ENCODE measurements around the gene CTSK.
"Not testable (repeated sequence)": the region's sequence is repeated elsewhere in the genome, so short reads cannot be mapped to it uniquely, and the experiment has no call there.

The CTSK gene

DNA sequence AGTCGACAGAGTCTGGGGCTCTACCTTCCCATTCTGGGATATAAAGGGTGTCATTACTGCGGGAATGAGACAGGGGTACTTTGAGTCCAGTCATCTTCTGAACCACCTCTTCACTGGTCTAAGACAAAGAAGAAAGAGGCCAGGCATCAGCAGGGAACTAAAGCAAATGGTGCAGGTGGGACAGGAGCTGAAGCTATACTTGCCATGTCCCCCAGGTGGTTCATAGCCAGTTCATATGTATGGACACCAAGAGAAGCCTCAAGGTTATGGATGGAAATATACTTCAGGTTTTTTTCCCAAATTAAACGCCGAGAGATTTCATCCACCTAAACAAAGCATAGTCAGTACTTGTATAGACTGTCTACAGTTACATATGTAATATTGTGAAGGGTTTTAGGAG lies 2.2 kb downstream of the CTSK start:
- no peak for DNase-seq (ENCODE audit: low read depth)

DNA sequence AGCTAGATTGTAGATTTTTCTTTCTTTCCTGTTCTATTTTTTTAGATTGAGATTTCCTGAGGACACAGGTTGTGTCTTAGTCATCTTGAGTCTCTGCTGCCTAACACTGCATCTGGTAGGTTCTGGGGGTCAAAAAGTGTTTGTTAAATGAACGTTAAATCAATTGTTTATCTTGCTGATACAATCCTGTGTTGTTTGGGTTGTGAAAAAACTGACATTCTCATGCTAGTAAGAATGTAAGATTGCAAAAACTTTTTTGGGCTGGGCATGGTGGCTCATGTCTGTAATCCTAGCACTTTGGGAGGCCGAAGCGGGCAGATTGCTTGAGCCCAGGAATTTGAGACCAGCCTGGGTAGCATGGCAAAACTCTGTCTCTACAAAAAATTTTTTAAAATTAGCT lies 3.4 kb downstream of the CTSK start:
- no peak for DNase-seq (ENCODE audit: low read depth)

DNA sequence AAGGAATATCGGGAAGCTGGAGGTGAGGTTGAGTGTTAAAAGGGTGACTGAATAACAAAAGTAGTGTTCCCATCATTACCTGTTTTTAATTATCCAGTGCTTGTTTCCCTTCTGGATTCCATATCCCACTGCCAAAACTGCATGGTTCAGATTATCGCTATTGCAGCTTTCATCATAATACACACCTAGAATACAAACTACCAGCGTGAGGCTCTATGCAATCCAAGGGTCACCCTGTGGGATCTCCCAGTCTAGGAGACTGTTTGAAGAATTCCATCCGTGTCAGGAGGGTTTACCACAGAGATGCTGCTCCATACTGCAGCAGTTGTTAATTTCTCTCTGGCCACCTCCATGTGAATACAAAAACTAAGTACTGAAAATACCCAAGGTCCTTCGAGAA lies 9.0 kb downstream of the CTSK start:
- no peak for DNase-seq (ENCODE audit: low read depth)

DNA sequence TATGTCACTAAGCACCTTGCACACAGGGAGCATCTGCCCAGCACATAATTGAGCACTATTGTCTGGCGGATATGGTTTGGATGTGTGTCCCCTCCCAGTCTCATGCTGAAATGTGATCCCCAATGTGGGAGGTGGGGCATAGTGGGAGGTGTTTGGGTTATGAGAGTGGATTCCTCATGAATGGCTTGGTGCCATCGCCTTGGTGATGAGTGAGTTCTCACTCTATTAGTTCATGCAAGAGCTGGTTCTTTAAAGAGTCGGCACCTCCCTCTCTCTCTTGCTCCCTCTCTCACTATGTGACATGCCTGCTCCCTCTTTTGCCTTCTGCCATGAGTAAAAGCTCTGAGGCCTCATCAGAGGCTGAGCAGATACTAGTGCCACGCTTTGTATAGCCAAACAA lies 9.5 kb downstream of the CTSK start:
- DNase-seq (ENCODE audit: low read depth) = no peak

DNA sequence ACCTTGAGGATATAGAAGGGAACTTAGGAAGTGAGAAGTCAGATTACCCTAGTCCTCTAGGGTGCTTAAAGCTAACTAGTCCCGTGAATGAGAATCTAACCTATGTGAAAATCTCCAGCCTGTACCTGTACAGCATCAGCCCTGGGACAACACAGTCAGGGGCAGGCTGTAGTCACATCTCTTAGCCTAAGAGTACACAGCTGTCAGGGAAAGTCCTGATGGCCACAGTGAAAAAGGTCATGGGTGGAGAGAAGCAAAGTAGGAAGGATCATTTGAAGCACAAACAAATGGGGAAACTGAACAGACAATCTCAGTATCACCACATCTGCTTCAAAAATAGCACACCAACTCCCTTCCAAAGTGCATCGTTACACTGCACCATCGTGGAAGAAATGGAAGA lies 11.7 kb downstream of the CTSK start:
- DNase-seq (ENCODE audit: low read depth) = no peak

DNA sequence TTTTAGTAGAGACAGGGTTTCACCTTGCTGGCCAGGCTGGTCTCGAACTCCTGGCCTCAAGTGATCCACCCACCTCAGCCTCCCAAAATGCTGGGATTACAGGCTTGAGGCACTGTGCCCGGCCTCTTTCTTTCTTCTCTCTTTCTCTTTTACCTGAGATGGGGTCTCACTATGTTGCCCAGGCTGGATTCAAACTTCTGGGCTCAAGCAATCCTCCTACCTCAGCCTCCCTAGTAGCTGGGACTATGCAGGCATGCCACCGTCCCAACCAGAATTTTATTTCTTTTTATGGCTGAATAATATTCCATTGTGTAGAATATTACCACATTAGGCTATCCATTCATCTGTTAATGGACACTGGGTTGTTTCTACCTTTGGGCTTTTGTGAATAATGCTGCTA lies 14.3 kb downstream of the CTSK start:
- DNase-seq (ENCODE audit: low read depth) = not testable (repeated sequence)

DNA sequence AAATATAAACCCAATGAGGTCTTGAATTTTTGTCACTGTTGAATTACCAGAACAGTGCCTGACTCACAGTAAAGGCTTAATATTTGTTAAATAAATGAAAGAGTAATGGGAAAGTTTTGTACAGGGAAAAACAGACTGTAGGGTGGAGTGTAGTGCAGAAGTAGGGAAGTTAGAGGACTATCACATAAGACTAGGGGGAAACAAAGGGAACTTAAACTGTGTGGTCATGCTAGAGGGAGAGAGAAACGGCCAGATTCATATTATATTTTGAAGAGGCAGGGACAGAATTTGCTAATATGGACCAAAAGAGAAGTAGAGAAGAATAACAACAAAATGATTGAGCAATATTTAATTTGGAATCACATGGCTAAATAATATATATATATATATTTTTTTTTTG lies 14.8 kb downstream of the CTSK start:
- DNase-seq (ENCODE audit: low read depth) = no peak

DNA sequence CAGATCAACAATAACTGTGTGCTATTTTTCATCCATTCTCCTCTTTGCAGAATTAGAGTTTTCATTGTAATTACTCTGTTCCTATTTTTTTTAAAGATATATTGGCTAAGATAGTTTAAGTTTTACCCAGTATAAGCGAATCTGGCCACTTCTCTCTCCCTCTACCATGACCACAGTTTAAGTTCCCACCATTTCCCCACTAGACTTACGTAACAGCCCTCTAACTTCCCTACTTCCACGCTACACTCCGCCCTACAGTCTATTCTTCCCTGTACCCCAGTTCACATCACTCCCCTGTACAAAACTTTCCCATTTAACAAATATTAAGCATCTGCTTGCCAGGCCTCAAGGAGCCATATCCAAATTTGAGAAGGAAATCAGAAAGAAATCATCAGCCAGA lies 16.5 kb downstream of the CTSK start:
- no peak for DNase-seq (ENCODE audit: low read depth)

DNA sequence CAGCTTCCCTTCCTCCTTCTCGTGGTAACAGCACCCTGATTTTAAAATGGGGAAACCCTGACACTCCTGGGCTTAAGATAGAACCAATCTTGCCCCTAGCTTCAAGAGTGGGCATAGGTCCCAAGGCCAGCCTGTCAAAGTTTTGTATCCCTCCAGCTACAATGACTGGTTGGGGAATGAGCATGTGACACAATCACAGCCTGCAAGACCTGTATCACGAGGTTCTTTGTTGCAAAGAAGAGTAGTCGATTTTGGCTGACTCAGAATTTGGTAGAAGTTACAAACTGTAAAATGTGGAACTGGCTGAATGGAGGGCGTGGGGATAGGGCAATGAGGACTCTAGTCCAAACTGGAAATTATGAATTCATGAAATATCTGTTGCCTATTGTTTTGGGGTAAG lies 18.7 kb downstream of the CTSK start:
- no peak for DNase-seq (ENCODE audit: low read depth)

DNA sequence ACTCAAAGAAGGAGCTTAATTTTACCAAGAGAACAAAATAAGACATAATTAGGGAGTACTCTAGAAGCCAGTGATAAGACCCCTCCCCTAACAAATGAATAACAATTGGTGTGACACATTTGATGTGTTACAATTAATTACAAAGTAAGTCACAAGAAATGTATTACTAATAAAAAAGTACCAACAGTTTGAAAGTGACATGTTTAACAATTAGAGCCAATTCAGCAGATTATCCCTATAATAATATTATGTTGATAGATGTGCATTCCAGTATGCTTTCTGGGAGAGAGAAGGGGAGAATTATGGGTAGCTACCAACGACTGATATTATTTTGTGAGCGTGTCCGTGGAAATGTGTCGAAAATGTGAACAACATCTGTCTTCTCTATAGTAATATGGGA lies 19.1 kb downstream of the CTSK start:
- no peak for DNase-seq (ENCODE audit: low read depth)

DNA sequence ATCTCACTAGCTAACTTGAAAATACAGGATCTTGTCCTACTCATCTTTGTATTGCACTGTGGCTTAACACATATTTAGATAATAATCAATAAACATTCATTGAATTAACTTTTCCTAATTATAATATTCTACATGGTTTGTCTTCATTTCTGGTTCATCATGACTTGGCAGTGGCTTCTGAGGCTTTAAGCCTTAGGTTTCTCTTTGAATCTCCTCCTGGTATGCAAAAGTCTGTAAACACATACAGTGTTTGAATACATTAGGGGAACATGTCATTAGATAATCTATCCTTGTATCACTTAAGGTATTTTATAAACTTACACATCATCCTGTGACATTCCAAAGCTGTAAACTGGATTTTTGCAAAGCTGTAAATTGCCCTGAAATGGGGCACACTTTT lies 20.6 kb downstream of the CTSK start:
- DNase-seq (ENCODE audit: low read depth) = no peak

DNA sequence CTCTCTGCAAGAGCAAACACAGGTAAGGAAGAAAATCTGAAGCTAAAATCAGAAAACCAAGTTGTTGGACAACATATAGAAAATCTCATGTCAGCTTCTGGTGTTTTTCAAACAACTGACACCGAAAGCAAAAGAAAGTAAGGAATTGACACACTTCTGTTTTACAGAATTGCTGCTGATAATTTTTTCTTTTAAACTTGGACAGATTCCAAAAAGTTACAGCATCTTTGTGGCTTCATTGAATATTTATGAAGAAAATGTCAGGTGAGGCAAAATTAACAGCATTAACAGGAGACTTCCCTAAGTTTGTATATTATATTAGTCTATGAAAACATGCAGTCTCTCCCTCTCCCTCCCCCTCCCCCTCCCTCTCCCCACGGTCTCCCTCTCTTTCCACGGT lies 27.6 kb downstream of the CTSK start:
- DNase-seq (ENCODE audit: low read depth) = no peak

DNA sequence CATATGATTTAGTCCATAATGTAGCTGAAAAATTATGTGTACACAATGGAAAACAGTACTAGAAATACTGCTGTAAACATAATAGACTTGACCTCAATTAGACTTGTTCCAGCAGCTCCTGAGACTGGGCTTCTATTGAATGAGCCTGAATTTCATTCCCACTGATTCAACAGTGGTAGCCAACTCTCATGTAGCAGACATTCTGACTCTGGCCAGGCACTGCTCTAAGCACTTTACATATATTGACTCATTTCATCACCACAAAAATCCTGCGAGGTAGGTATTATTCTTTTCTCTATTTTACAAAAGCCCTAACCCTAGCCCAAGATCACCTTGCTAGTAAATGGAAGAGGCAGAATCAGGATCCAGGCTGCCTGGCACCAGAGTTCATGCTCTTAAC lies 29.7 kb downstream of the CTSK start:
- no peak for DNase-seq (ENCODE audit: low read depth)

DNA sequence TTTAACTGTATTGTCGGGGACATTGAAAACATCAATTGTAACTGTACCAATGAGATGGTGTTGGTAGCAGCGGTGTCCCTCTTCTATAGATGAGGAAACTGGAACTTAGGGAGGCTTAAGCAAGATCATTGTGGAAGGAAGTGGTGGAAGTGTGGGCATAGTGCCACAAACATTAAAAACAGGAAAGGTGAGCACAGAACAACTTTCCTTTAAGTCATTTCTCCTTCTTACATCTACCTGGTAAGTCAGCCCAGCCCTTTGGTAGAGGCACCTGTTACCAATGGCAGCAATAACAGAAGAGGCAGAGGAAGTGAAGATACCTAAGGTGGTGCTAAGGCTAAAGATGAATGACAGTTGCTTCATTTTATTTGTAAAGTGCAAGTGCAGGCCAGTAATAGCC lies 30.5 kb downstream of the CTSK start:
- DNase-seq (ENCODE audit: low read depth) = no peak

DNA sequence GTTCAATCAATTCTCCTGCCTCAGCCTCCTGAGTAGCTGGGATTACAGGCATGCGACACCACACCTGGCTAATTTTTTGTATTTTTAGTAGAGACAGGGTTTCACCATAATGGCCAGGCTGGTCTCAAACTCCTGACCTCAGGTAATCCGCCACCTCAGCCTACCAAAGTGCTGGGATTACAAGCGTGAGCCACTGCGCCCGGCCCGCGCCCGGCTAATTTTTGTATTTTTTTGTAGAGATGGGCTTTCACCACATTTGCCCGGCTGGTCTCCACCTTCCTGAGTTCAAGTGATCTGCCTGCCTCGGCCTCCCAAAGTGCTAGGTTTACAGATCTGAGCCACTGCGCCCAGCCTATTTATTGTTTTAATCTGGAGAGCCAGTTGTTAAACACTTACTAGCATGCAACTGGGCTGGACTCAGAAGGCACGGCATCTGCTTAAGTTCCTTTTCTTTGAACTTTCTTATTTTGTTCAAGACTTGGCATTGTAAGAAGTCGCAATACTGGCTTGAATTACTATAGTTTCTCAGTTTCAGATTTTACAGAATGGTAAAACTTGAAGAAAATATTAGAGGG lies 32.0 kb downstream of the CTSK start:
- not testable (repeated sequence) for DNase-seq (ENCODE audit: low read depth)

DNA sequence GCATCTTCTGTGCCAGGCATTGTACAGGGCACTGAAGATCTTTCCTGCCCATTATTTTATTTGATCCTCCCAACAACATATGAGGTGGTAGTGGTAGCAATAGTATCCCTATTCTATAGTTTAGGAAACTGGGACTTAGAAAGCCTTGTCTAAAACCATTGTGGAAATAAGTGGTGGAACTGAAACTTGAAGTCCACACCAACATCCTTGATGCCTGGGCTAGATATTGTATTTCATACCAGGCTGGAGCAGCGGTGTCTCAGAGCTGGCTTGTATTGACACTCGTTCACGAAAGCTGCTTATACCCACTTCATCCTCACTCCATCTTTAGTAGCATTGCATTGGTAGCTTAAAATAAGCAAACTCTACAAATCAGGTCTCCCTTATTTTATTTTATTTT lies 32.8 kb downstream of the CTSK start:
- DNase-seq (ENCODE audit: low read depth) = no peak

DNA sequence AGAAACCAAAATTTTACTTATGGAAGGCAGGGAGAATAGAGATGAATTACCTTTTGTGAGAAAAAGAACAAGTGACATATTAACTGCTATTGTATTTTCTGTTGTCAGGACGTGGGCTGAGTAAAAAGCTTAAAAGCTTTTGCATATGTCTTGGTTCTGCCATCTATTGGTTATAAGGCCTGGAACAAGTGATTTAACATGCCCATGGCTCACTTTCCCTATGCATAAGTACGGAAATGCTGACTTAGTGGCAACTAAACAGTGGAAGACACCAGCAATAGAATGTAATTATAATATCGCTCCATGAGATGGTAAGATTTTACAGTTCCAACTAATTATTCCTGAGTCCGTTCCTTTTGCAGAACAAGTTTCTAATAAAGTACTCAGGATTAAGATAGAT lies 35.7 kb downstream of the CTSK start:
- DNase-seq (ENCODE audit: low read depth) = no peak

DNA sequence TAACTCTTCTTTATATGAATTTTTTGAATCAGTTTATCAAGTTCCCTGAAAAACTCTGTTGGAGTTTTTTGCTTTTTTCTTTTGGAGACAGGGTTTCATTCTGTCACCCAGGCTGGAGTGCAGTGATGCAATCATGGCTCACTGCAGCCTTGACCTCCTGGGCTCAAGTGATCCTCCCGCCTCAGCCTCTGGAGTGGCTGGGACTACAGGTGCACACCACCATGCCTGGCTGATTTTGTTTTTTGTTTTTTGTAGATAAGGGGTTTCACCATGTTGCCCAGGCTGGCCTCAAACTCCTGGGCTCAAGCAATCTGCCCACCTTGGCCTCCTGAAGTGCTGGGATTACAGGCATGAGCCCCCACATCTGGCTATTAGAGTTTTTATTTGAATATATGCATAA lies 40.4 kb downstream of the CTSK start:
- not testable (repeated sequence) for DNase-seq (ENCODE audit: low read depth)

DNA sequence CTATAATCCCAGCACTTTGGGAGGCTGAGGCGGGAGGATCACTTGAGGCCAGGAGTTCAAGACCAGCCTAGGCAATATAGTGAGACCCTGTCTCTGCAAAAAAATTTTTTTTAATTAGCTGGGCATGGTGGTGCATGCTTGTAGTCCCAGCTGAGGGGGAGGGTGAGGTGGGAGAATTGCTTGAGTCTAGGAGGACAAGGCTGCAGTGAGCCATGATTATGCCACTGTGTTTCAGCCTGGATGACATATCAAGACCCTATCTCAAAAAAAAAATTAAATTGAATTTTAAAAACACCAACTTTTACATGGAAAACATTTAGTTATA lies 42.1 kb downstream of the CTSK start:
- DNase-seq (ENCODE audit: low read depth) = not testable (repeated sequence)

DNA sequence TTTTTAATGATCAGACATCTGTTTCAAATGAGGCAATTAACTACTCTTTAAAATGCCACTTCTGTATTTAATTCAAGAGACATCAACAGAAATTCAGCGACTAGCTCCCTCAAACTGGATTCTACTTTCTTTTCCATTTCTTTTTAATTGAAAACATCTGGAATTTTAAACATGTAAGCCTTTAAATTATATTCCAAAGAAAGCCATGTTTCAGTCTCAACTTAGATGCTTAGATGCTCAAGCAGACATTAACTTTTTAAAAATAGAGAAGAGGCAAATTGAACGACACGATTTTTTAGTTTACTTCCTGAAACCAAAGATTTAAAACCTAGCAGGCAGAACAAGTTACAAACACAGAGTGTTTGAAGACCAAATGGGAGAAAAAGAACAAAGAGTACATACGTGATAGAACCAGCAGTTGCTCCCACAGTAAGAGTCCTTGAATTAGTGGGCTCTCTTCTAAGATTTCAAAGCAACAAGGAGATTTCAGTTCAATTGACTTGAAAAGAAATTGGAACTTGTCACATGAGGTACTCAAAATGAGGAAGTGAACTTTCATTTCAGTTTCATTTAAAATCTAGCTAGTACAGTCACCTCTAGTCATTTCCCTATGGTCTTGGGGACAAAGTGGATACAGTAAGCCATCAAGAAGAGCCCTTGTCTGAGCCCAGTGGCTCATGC lies 42.6 kb downstream of the CTSK start, which contains the start of gene CTSS:
TSS of gene CTSS (minus strand) at position 483 of the 681 bp plus-strand sequence. CDS start 1,015 bp downstream, outside the sequence.
- DNase-seq (ENCODE audit: low read depth) = peak; percentile 14

DNA sequence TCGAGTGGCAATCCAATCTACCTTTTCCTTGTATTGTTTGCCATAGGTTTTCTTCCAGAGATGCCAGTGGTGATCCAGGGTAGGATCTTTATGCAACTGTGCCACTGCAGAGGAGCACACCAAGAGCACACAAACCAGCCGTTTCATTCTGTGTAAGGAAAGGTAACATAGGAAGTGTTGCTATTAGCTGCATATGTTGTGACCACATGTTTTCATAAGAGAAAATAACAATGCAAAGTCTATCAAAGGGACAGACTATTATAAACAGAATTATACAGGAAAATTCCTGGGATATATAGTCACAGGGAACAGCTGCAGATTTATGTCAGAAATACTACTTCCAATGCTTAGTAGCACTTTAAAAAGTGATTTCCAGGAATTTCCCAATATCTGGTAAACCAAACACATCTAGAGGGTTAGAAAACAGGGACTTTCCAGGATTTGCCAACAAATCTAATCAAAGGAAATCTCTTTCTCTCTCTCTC lies 43.4 kb downstream of the CTSK start:
- DNase-seq (ENCODE audit: low read depth) = peak; percentile 84

DNA sequence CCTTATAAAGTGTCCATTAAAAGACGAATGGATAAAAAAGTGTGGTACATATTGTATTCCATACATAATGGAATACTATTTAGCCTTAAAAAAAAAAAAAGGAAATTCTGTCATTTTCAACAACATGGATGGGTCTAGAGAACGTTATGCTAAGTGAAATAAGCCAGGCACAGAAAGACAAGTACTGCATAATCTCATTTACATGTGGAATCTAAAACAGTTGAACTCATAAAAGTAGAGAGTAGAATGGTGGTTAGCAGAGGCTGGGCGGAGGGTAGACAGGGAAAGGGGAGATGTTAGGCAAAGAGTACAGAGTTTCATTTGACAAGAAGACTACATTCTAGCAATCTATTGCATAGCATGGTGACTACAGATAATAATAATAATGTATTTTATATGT lies 45.0 kb downstream of the CTSK start:
- no peak for DNase-seq (ENCODE audit: low read depth)

DNA sequence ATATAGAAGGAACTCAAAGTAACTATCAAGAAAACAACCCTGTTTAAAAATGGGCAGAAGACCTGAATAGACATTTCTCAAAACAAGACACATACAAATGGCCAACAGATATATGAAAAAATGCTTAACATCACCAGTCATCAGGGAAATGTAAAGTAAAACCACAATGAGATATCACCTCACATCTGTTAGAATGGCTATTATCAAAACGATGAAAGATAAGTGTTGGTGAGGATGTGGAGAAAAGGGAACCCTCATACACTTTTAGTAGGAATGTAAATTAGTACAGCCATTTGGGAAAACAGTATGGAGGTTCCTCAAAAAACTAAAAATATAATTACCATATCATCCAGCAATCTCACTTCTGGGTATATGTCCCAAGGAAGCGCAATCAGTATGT lies 45.5 kb downstream of the CTSK start:
- DNase-seq (ENCODE audit: low read depth) = no peak

DNA sequence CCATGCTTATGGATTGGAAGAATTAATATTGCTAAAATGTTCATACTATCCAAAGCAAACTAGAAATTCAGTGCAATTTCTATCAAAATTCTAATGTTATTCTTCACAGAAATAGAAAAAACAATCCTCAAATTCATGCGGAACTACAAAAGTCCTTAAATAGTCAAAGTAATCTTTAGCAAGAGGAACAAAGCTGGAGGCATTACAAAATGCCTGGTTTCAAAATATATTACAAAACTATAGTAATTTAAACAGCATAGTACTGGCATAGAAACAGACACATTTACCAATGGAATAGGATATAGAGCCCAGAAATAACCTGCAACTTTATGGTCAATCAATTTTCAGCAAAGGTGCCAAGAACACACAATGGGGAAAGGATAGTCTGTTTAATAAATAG lies 46.3 kb downstream of the CTSK start:
- DNase-seq (ENCODE audit: low read depth) = no peak

Data from HS-5 (cell line).